ENCODE data around the gene HS3ST5.

Gene HS3ST5, protein sequence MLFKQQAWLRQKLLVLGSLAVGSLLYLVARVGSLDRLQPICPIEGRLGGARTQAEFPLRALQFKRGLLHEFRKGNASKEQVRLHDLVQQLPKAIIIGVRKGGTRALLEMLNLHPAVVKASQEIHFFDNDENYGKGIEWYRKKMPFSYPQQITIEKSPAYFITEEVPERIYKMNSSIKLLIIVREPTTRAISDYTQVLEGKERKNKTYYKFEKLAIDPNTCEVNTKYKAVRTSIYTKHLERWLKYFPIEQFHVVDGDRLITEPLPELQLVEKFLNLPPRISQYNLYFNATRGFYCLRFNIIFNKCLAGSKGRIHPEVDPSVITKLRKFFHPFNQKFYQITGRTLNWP

DNA sequence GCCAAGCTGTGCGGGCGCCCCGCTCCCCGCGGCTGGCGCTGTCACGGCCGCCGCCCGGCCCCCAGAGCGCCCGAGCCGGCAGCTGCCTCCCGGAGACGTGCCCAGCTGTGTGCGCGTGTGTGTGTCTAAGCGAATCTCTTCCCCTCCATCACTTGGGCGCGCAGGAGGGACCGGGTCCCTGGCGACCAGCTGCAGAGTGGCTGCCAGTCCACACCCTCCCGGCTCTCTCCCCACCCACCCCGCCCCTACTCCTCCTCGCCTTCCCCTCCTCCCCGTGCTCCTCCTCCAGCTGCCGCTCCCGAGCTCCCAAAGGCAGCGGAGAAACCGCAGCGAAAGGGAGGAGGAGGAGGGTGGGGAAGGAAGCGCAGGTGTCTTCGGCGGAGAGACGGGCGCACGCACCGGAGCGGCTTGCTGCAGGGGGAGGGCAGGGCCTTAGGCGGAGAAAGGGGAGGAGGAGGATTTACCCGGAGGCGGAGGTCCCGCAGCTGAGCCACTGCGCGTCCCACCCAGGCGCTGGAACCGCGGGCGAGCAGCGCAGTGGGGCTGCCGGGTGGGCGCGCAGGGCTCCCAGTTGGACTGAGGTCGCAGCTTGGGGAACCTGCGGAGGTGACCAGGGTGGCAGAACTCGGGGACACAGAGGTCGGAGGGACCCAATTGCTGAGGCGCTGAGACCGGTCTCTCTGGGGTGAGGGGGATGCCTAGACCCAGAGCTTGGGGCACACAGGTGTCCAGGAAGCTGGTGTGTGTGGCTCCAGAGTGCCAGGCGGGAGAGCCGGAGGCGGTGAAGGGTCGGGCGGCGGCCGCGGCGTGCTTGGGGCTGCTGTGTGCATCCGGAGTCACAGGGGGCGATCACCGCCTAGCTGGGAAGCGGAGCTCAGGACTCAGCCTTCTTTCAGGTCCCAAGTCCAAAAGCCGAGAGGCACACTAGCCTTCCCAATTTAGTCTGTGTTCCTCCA, at the start of gene HS3ST5:
HS3ST5 (minus strand) TSS at position 198 of the 956 bp plus-strand sequence. CDS start 280,178 bp downstream, outside the sequence.
- in situ Hi-C loops (cut with MboI; ENCODE audit: low sequenced_read_pairs) = no loop called here

DNA sequence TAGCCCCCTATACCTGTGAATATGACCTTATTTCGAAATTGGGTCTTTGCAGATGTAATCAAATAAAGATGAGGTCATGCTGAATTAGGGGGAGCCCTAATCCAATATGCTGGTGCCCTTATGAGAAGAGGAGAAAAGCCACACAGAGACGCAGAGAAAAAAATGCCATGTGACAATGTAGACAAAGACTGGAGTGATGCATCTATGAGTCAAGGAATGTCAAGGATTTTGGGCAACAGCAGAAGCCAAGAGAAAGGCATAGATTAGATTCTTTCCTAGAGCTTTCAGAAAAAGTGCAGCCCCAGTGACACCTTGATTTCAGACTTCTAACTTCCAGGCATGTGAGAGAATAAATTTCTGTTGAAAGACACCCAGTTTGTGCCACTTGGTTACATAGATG, 47.4 kb upstream of the HS3ST5 start:
- in situ Hi-C loops (cut with MboI; ENCODE audit: low sequenced_read_pairs) = no loop called here

DNA sequence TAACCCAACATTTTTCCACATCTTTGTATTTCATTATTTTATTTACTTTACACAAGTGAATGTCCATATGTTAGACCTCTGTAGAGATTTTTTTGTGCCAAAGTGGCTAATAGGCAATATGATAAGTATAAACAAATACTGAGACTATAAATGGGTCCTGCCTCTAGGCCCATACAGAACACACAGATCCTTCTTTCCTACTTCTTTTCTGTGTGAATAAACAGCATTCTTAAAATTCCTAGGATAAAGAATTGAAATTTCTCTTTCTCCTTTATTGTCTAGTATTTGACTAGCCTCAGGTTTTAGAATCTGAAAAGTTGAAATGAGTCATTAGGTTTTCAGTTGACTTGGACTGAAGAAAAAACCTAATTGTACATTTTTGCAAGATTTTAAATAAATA, 46.3 kb upstream of the HS3ST5 start:
- in situ Hi-C loops (cut with MboI; ENCODE audit: low sequenced_read_pairs) = no loop called here

DNA sequence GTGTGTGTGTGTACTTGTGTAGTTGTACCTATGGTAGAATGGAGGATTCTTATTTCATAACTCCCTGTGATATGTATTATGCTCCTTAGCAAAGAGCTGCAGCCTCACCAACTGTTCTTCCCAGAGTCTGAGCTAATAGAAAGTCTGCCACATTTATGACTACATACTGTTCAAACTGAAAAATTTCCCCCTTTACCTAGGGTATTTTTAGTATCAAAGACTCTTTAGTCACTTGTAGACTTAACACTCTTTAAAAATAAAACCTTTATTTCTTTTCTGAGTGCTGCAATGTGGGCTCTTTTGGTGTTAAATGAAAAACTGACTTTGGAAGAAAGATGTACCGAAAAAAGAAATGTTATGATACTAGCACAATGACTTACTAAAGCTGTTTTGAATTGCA, 39.6 kb upstream of the HS3ST5 start:
- in situ Hi-C loops (cut with MboI; ENCODE audit: low sequenced_read_pairs) = no loop called here

DNA sequence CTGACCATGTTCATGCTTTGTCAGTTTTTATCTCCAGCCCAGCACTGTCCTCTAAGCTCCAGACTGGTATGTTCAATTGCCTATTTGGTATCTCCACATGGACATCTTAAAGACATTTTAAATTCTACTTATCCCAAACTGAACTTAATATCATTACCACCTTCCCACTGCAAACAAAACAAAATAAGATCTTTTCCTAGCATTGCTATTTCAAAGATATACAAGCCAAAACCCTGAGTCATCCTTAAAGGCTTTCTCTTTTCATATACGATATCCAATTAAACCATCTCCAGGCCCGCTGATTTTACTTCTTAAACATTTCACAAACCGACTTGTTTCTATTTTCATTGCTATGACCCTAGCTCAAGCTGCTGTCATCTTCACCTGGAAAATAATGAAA, 35.1 kb upstream of the HS3ST5 start:
- in situ Hi-C loops (cut with MboI; ENCODE audit: low sequenced_read_pairs) = no loop called here

DNA sequence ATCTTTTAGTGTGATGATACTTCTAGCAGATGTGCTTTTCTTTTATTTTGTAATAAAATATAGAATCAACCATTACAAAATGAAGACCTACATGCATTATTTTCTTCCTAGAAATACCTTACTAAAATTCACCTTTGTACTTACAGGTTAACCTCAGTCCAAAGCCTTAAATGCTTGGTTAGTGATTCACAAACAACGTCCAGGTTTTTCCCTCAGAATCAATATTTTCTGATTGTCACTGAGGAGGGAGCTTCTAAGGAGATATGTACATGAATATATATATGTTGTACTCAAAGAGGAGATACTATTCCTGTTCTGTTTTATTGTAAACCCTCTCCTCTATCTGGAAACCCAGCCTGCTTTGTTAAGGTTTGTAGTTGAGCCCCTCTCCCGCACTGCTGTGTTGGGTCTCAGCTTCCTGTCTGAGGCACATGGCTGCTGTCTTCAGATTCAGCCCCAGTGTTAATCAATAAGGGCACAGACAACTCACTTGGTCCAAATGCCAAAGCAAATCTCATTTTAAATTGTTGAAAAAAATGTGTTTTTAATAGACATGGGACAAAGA, 33.9 kb upstream of the HS3ST5 start:
- in situ Hi-C loops (cut with MboI; ENCODE audit: low sequenced_read_pairs) = no loop called here

DNA sequence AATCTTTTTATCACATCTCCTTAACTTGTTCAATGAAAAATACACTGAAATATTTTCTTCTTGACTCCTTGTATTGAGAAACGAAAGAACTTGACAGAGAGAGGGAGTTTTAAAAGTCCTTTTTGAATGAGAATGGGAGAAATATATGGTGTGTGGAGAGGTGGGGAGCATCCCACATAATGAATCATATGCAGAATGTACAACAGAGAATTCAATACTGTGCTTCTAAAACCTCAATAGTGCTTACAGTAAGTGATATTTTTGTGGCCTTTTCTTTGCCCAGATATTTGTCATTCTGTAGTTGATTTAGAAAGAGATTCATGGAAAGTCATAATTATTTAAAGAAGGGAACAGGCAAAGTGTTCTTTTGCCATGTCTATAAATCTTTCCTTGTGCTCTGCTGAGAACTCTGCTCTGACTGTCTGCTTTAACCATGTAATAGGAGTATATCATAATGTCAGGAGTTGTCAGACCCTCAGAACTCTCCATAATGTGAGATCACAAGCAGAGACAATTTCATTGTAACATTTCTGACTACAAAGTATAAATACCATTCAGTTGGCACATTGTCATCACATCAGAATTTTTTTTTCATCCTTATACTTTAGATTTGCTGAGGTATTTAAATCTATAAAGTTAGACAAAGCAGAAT, 32.8 kb upstream of the HS3ST5 start:
- in situ Hi-C loops (cut with MboI; ENCODE audit: low sequenced_read_pairs) = no loop called here

DNA sequence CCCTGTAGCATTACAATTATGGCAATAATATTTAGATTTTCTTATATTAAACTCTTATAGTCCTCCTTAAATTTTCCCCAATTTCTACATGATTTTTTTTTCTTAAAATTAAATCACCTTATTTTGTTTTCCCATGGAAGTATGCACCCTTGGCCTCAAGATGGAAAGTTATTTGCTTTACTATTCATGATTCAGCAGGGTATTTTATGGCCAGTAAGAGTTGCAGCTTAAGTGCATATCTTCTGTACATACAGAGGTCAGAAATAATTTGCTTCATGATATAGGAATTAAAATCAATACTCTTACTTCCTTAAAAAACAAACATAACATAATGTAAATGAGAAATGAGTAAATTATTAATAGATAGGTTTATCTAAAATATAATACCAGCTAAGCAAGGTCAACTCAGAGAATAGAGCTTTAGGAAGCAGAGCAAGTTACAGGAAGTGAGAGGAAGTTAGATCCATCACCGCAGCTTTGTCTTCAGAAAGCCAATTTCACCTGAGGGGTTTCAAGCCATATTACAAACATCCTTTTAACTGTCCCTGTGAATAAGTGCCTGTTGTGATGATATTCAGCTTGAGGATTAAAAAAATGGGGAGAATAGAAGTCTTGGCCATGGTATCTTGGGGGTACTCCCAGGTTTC, 24.6 kb upstream of the HS3ST5 start:
- in situ Hi-C loops (cut with MboI; ENCODE audit: low sequenced_read_pairs) = no loop called here

DNA sequence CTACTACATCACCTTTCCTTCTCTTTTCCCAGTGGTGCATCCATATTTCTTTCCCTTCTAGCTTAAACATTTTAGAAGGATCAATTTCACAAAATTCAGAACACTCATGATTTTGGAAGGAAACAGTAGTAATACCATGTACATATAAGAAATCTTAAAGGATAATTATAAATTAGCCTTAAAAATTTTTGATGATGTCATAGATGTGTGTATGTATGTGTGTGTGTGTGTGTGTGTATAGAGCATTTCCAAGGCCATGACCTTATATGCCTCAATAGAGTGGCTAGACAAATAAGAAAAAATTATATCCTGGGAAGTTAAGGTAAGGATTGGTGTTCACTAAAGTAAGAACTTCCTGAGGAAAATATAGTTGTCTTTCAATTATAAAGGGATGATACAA, 24.1 kb upstream of the HS3ST5 start:
- in situ Hi-C loops (cut with MboI; ENCODE audit: low sequenced_read_pairs) = no loop called here

DNA sequence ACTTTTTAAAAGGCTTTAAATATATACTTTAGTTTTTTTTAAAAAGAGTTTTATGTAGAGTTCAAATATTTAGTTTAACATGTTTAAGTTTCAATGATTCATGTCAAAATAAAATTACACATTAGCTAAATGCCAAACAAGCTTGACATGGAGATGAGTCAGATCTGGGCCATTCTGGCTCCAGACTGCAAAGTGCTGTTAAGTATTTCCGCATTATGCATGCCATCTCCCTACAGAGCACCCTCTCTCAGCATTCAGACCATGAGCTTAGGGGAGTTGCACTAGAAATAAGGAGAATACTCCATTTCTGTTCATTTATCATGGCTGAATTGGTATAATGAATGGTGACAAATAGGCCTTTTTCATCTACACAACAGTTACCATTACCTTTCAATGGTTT, 21.5 kb upstream of the HS3ST5 start:
- in situ Hi-C loops (cut with MboI; ENCODE audit: low sequenced_read_pairs) = no loop called here

DNA sequence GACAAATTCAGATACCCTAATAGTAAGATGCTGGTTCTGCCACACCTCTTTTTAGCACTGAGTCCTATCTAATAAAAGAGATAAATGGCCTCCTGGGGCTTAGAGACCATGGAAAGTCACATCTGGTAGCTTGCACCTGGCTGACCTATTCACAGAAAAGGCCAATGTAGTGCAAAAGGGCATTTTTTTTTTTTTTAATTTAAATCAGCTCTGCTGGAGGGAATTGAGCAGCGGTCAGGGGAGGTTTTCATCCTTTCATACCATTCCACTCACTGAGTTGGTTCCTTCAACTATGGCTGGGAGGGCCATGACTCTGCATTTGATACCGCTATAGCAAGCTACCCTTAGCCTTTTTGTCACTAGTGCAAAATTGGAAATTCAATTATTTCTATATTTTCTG, 20.1 kb upstream of the HS3ST5 start:
- in situ Hi-C loops (cut with MboI; ENCODE audit: low sequenced_read_pairs) = no loop called here

DNA sequence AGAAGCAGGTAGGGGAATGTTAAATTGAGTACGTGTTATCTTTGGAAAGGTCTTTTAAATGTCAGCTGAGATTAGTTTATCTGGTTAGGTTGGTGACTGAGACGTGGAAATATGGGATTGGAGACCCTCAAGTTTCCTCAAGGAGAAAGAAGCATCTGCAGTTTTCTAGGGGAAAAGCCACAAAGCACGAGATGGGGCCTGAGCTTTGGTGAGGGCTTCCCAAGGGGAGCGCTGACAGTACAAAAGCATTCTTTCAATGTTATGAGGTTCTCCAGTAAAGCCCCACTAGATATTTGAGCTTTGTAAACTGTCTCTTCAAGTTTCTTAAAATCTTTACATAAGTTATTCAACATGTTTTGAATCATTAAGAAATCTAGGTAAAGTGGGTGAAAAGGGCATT, 19.6 kb upstream of the HS3ST5 start:
- in situ Hi-C loops (cut with MboI; ENCODE audit: low sequenced_read_pairs) = no loop called here

DNA sequence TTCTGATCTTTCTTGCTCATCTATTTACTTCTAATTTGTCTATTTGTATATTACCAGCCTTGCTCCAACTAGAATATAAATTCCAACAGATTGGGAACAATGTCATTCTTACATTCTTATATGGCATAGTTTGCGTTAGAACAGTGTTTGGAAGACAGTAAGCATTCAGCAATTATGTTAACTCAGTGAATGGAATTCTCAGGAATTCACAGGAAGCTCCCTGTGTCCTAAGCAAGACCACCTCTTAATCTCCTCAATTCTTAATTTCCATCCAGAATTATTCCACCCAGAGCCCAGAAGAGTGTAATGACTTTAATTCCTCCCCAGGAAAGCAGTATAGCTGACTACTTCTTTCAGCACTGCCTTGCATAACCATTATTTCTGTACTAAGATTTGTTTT, 18.2 kb upstream of the HS3ST5 start:
- in situ Hi-C loops (cut with MboI; ENCODE audit: low sequenced_read_pairs) = no loop called here

DNA sequence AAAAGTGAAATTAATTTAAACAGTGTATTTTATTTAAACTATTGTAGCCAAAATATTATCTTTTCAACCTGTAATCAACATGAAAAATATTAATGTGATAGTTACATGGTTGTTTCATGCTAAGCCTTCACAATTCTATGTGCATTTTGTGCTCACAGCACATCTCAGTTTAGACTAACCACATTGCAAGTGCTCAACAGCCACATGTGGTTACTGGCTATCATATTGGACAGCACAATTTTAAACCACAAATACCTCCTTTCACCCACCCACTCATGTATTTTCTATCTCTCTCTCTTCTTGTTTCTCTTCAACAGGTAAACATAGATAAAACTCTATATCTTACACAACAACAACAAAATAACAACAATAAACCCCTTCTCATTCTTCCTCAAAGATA, 12.5 kb upstream of the HS3ST5 start:
- in situ Hi-C loops (cut with MboI; ENCODE audit: low sequenced_read_pairs) = no loop called here

DNA sequence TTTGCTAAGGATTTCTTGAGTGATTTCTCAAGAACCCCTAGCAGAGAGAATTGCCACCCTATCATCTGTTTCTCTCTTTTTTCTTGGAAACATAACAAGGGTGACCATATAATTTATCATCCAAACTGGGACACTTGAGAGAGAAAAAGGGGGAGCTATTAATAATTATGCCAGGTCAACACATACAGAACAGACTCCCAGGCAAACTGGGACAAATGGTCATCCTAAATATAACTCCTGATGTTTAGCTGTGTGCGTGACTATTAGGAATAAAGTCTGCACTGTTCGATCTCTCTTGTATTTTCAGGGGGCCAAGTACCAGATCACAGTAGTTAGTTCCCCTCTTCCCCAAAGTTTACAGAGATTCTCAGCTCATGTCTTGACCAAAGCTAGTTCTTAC, 11.7 kb upstream of the HS3ST5 start:
- in situ Hi-C loops (cut with MboI; ENCODE audit: low sequenced_read_pairs) = no loop called here

DNA sequence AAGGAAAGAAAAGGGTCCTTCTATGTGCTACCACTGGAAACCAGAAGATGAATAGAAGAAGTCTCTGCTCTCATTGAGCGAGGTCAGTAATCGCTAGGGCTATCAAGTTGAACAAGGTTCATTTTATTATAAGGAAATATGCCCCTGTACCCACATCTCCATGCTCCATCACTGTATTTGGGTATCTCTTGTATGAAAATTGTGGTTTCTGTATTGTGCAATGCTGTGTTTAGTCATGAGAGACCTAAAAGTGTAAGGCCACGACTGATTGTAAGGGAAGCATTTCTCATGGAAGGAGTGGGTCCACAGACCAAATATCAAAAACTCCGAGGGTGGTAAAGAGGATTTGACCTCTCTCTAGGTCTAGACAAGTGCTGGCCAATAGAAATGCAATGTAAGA, 3.6 kb upstream of the HS3ST5 start:
- in situ Hi-C loops (cut with MboI; ENCODE audit: low sequenced_read_pairs) = no loop called here

DNA sequence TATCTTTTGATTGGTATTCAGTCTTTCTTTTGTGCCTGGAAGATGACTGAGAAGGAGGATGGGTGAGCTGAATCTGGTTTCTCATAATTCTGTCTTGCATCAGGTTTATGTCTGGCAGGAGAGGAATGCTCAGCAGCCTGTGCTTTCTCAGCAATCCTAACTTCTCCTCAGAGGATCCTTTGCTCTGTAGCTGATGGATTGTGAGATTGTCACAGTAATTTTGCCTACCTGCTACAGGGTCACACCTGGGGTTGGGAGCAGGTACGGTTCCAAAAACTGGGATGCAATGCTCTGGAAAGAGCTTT, 2.1 kb upstream of the HS3ST5 start:
- in situ Hi-C loops (cut with MboI; ENCODE audit: low sequenced_read_pairs) = no loop called here

DNA sequence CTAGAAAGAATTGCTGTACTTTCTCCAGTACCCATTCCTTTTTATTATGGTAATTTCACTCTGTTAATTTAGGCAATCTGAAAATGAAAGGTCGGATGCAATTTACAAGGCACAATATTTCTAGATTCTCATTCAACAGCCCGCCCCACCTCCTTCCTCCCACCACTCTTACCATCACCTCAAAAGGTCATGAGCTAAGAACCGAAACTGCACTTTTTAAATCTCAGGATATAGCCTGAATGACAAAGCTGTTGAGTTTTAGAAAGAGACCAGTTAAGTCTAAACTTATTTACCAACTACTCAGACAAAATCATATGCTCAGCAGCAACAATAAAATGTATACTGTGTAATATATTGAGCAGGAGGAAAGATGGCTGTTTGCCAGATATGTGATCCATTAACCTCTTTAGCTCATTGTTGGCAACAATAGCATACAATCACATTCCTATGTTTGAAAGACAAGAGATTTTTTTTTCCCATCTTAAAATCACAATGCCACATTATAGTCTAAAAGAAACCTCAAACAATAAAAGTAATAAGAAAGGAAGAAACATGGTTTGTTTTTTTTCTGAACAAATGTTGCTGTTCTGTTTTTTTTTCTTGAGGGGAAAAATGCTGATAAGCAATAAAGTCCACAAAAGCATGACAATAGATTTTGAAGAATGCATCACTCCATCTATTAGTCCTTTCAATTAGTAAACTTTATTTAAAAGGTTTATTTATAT, 1.6 kb upstream of the HS3ST5 start:
- in situ Hi-C loops (cut with MboI; ENCODE audit: low sequenced_read_pairs) = no loop called here

DNA sequence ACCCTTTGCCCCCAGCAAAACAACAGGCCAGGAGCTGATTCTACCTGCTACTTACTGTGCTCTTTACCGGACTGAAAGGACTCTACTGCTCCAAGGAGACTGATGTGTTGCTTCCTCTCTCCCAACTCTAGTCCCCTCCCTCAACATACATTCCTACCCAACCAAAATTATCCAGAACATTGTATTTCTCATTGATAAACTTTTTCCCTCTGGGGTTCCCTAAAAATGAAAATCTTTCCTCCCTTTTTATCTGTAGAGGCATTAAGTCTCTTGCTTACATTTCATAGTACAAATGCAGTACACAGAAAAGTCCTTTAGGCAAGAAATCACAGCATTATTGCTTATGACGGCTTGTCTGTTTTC, 940 bp upstream of the HS3ST5 start:
- in situ Hi-C loops (cut with MboI; ENCODE audit: low sequenced_read_pairs) = no loop called here

DNA sequence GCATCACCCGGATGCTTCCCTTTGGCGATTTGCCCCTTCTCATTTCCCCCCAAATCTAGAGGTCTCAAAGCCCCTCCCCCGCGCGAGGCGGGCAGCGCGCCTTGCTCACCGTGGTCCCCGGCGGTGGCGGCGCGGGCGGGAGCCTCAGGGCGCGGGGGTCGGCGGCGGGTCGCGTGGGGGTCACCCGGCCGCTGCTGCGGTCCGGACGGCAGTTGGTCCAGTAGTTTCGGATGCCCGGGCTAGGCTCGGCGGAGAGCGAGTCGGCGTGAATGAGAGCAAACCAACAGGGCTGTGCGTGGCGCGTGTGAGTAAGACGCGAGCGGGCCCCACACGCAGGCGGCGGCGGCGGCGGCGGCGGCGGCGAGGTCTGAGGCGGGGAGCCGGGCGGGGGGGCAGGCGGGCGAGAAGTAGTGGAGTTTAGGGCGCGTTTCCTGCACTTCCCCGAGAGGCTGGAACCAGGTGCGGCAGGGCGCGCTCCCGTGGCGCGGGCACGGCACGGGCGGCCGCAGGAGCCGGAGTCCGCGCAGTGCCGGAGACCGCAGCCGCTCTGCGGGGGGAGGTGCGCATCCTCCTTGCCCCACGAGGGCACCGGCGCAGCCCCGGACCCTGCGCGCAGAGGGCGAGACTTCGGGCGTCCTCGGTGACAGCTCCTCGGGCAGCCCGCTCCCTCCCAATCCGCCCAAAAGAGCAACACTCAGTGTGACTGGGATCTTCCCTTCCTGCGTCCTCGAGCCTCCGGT, 567 bp downstream of the HS3ST5 start:
- in situ Hi-C loops (cut with MboI; ENCODE audit: low sequenced_read_pairs) = no loop called here

All from HL-60/S4 (cell line).